Activated CD4-positive, alpha-beta T cell treated with anti-CD3 and anti-CD28 coated beads, Interleukin-2, amount 50 U/mL, for 16 hours (primary cell): ENCODE measurements around the gene IL17RE.

Experiments
- DNase-seq: peaks from one replicate; pipeline ENCODE4 v3.0.0-alpha.2; 2020

The IL17RE gene

GRCh38 chr3:9908286-9908685 lies 5.6 kb downstream of the IL17RE start:
- DNase-seq, result no peak

- no peak for DNase-seq
Measured at GRCh38 chr3:9909221-9910013, 6.8 kb downstream of the IL17RE start.

DNA sequence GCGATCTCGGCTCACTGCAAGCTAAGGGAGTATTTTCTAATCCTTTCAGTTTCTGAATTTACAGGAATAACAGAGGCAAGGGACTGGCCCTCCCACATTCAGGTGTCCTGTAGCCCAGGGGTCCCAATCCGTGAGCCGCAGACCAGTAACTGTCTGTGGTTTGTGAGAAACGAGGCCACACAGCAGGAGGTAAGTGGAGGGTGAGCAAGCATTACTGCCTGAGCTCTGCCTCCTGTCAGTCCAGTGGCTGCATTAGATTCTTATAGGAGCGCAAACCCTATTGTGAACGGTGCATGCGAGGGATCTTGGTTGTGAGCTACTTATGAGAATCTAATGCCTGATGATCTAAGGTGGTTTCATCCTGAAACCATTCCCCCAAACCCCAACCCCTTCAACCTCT lies 9.2 kb downstream of the IL17RE start:
- DNase-seq, result no peak

- DNase-seq, result no peak
Measured at GRCh38 chr3:9912294-9912935, 9.8 kb downstream of the IL17RE start.

GRCh38 chr3:9913601-9914000 lies 11.0 kb downstream of the IL17RE start:
- no peak for DNase-seq

DNA sequence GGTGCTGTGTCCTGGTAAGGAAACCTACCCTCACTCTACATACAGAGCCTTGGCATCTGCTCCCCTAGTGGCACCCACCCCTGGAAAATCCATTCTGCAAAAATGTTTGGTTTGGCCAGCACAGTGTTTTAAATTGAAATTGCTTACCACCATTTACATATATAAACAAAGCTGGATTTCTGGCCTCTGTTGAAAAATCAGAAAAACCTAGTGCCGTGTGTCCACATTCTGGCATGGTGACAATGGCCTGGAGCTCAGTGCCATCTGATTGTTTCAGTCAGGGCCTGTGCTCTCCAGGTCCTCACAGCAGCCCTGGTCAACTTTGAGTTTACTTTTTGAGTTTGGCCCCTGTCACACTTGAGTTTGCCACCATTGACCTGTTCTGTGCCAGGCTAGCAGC lies 11.4 kb downstream of the IL17RE start:
- no peak for DNase-seq

DNA sequence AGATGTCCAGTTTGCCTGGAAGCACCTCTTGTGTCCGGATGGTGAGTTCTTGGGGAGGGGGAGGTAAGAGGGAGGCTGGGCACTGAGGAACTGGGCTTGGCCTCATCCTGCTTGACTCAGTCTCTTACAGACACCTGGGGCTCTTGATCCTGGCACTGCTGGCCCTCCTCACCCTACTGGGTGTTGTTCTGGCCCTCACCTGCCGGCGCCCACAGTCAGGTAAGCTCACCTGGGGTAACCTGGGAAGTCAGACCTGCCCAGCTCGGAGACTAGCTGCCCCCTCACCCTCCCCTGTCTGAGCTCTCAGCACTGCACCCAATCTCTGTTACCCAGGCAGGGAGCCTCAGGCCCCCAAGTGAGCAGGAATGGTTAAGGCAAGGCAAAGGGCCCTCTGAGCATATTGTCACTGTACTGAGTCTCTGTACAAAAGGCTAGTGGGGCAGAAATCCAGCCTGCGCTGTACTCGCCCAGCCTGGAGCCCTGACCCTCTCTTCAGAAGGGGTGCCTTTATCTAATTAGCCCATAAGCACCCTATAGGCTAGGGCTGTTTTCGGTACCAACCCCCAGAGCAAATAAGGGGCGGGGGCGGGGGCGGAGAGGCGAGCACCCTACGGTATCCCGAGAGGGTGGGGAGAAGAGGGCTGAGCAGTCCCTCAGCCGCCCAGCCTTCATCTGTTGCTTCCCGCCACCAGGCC lies 12.1 kb downstream of the IL17RE start:
- DNase-seq, result no peak

GRCh38 chr3:9915254-9916141 lies 12.8 kb downstream of the IL17RE start:
- no peak for DNase-seq

GRCh38 chr3:9916346-9916733 lies 13.7 kb downstream of the IL17RE start:
- no peak for DNase-seq

DNA sequence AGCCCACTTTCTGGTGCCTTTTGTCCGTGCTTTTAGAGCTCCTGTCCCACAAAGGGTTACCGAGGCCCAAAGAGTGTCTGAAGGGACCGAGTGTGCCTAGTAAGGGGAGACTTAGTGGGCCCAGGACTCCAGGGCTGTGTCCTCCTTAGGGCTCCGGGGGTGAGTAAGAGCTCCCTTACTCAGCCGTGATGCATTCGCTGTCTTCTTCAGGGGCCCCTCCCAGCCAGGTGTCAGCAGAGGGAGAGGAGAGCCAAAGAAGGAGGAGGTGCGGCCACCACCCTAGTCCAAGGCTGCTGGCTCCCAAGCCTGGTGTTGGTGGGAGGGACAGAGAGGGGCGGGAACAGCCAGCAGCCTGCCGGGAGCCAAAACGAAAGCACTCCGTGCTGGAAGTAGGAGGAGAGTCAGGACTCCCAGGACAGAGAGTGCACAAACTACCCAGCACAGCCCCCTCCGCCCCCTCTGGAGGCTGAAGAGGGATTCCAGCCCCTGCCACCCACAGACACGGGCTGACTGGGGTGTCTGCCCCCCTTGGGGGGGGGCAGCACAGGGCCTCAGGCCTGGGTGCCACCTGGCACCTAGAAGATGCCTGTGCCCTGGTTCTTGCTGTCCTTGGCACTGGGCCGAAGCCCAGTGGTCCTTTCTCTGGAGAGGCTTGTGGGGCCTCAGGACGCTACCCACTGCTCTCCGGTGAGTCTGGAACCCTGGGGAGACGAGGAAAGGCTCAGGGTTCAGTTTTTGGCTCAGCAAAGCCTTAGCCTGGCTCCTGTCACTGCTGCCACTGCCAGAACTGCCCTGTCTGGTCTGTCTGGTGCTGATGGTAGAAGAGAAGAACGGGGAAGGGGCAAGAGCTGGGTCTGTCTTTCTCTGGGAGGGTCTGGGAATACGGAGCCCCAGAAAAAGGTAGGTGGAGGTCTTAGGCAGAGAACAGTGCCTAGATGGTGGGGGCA lies 14.4 kb downstream of the IL17RE start, which contains the start of gene IL17RC:
IL17RC (plus strand) TSS at position 365 of the 947 bp plus-strand sequence; CDS start at position 583, 218 bp downstream.
- DNase-seq, result no peak

DNA sequence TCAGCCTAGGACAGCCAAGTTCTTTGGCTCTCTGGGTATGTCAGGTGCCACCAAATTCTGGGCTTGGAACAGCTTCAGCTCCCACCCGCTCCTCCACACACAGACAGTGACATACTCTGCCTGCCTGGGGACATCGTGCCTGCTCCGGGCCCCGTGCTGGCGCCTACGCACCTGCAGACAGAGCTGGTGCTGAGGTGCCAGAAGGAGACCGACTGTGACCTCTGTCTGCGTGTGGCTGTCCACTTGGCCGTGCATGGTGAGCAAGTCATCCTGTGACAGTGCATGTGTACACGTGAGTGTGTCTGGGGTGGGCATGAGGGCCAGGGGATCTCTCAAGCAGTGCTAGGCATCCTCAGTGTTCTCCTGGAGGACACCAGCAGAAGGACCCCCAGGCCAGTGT lies 15.2 kb downstream of the IL17RE start:
- no peak for DNase-seq

- DNase-seq, result no peak
Measured at GRCh38 chr3:9918261-9919038, 15.8 kb downstream of the IL17RE start.

- no peak for DNase-seq
Measured at GRCh38 chr3:9928158-9928557, 25.5 kb downstream of the IL17RE start.

GRCh38 chr3:9930804-9931418 lies 28.3 kb downstream of the IL17RE start:
- DNase-seq, result no peak

GRCh38 chr3:9932535-9932842 lies 29.8 kb downstream of the IL17RE start:
- no peak for DNase-seq

DNA sequence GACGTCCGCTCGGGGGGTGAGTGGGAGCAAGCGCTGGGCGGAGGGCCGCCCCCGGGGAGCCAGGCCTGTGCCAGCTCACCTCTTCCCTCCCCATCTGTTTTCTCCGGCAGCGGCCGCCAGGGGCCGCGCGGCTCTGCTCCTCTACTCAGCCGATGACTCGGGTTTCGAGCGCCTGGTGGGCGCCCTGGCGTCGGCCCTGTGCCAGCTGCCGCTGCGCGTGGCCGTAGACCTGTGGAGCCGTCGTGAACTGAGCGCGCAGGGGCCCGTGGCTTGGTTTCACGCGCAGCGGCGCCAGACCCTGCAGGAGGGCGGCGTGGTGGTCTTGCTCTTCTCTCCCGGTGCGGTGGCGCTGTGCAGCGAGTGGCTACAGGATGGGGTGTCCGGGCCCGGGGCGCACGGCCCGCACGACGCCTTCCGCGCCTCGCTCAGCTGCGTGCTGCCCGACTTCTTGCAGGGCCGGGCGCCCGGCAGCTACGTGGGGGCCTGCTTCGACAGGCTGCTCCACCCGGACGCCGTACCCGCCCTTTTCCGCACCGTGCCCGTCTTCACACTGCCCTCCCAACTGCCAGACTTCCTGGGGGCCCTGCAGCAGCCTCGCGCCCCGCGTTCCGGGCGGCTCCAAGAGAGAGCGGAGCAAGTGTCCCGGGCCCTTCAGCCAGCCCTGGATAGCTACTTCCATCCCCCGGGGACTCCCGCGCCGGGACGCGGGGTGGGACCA lies 30.4 kb downstream of the IL17RE start:
- DNase-seq, result peak; percentile 92

DNA sequence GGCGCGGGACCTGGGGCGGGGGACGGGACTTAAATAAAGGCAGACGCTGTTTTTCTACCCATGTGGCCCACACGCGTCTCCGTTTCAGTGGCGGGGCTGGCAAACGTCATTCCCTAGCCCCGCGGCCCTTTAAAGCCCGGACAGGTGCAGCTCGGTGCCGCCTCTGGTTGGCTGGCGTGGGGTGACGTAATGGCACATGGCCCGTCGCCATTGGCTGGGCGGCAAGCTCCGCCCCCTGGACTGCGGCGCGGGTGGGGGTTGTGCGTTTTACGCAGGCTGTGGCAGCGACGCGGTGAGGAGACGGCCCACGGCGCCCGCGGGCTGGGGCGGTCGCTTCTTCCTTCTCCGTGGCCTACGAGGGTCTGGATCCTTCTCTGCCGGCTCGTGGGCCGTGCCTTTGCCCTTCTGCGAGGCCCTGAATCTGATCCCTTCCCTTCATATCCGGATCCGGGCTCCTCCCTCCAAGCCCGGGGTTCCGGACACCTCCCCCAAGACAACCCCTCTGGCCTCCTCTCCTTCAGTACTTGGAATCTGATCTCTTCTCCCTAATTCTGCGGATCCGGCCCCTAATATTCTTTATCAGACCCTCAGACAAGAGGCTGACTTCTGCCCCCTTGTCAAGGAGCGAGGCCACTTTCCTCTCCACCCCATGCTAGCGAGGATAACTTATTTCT lies 31.1 kb downstream of the IL17RE start, which contains the start of gene CRELD1:
CRELD1 (plus strand) TSS at position 274 of the 674 bp plus-strand sequence. CDS start 605 bp downstream, outside the sequence.
- DNase-seq, result peak; percentile 97

GRCh38 chr3:9934235-9934621 lies 31.6 kb downstream of the IL17RE start:
- DNase-seq, result no peak

DNA sequence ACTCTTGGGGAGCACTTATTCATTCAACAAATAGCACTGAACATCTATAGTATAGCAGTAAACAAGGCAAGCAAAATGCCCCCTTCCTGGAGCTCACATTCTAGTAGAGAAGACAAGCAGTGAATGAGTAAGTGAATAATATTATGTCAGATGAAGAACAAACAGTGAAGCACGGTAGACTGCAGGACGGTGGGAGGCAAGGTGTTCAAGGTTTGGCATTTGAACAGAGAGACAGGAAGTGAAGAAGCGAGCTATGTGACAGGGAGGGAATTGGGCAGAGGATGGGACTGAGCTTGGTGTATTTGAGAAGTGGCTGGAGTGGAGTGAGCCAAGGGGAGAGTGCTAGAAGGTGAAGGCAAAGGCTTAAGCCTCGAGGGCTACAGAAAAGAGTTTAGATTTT lies 32.3 kb downstream of the IL17RE start:
- DNase-seq, result no peak
